ENCODE data around the gene RAB3C.

RAB3C gene

DNA sequence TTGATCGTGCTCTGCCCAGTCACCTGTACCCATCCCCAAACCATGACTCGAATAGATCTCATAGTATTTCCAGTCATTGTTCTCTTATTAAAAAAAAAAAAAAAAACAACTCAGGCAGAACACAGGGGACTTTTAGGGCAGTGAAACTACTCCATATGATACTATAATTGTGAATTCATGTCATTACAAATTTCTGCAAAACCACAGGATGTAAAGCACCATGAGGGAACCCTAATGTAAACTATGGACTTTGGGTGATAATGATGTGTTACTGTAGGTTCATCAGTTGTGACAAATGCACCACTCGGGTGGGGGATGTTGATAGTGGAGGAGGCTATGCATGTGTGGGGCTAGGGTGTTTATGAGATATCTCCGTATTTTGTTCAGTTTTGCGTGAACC is 133.8 kb downstream of the RAB3C start:
- DNase-seq (ENCODE audit: extremely low spot score), result no peak
- ChIA-PET CTCF (interaction anchor here (1.4 to 1.7 kb wide), 3 partner anchors 10 to 16 kb away, joined by 3 to 4 read pairs (median 3); no protein-coding TSS in a partner anchor), POLR2A (no interaction called here)
- TF ChIP-seq CTCF (IDR thresholded peaks at IDR 0.05; ENCODE audit: control extremely low read depth, extremely low read depth, low read depth, missing control alignments), result no peak

DNA sequence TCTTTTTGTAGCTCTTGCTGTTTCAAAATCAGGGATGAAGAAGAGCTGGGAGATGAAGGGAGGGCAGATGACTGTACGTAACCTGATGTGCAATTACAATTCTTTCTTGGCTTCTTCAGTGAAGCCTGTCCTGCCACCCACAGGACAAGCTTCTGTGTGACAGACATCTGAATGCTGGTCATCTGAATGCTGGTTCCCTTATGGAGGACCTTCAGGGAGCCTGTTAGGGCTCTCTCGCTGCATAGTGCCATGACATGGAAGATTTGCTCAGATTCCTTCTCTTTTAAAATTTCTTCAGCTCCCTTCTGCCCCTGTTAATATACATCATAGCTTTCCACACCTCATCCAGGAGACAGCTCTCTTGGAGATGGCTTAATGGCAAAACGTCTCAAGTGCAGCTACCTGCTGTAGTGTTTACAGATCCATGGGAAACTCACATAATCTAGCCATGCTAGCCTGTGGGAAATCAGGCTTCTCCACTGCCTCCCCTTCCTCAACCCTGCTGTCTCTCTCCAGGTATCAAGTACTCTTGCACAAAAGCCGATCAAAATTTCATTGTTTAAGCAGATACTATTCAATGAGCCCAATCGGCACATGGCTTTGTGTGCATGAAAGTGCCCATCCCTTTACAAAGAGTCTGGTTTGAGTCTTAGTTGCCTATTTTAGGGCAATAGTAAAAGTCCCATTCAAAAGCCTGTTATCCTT is 134.6 kb downstream of the RAB3C start:
- DNase-seq (ENCODE audit: extremely low spot score), result no peak
- ChIA-PET CTCF (interaction anchor here (1.0 to 1.7 kb wide), 4 partner anchors 11 to 15 kb away, joined by 3 to 4 read pairs (median 3); no protein-coding TSS in a partner anchor), POLR2A (no interaction called here)
- no peak for TF ChIP-seq CTCF (IDR thresholded peaks at IDR 0.05; ENCODE audit: control extremely low read depth, extremely low read depth, low read depth, missing control alignments)

DNA sequence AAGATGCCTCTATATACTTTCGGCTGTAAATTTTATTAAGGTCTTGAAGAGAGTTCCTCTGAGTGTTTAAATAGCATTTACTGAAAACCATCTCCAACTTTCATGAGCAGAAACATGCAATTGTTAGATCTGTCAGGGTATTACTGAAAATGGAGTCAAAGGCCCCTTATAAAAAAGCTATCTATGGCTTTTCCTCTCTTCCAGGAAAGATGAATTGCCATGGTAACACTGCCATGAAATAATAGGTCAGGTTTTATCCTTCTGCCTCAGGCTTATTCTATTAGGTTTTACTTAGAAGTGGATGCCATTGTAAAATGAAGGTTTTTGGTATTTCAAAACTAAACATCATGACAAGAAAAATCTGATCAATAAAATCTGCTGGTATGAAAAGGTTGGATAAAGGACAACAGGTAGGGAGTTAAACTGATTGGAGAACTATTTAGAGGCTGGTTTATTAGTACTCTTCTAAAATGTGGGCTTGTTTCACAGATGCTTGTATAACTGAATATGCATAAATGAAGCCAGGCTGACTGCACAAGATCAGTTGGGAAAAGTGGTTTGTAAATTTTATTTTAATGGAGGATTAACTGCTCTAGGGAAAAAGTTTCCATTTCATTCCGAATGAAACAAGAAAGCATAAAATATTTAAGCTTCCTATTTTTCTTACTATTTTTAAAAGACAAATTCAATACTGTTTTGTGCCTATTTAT is 135.5 kb downstream of the RAB3C start:
- ChIA-PET CTCF (interaction anchor here (1.5 to 1.7 kb wide), 2 partner anchors 14 to 15 kb away, joined by 3 to 4 read pairs; no protein-coding TSS in a partner anchor), POLR2A (no interaction called here)
- DNase-seq (ENCODE audit: extremely low spot score), result no peak
- no peak for TF ChIP-seq CTCF (IDR thresholded peaks at IDR 0.05; ENCODE audit: control extremely low read depth, extremely low read depth, low read depth, missing control alignments)

GRCh38 chr5:58722160-58722559 is 139.3 kb downstream of the RAB3C start:
- POLR2A ChIA-PET, result no interaction called here
- CTCF ChIA-PET, result interaction anchor here (1.5 to 2.1 kb wide), 2 partner anchors 10 to 16 kb away, joined by 4 to 6 read pairs; no protein-coding TSS in a partner anchor

DNA sequence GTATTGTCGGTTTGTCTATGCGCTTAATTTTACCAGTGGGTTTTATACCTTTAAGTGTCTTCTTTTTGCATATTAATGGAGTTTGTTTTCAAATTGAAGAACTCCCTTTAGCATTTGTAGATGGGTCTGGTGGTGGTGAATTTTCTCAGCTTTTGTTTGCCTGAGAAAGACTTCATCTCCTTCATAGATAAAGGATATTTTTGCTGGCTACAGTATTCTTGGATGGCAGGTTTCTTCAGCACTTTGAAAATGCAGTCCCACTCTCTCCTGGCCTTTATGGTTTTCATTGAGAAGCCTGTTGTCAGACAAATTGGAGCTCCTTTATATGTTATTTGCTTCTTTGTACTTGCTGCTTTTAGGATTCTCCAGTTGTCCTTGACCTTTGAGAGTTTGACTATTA is 142.1 kb downstream of the RAB3C start:
- CTCF ChIA-PET, result no interaction called here
- POLR2A ChIA-PET, result no interaction called here
- DNase-seq (ENCODE audit: extremely low spot score), result no peak
- TF ChIP-seq CTCF (IDR thresholded peaks at IDR 0.05; ENCODE audit: control extremely low read depth, extremely low read depth, low read depth, missing control alignments), result no peak

More at GRCh38 chr5:58722160-58722559, 139.3 kb downstream of the RAB3C start:
- TF ChIP-seq CTCF (IDR thresholded peaks at IDR 0.05; ENCODE audit: control extremely low read depth, extremely low read depth, low read depth, missing control alignments), result no peak
- DNase-seq (ENCODE audit: extremely low spot score), result no peak

- no peak for DNase-seq (ENCODE audit: extremely low spot score)
- ChIA-PET POLR2A (no interaction called here), CTCF (interaction anchor here (0.8 to 2.2 kb wide), 5 partner anchors 10 to 55 kb away, joined by 3 to 9 read pairs (median 3); no protein-coding TSS in a partner anchor)
- TF ChIP-seq CTCF (IDR thresholded peaks at IDR 0.05; ENCODE audit: control extremely low read depth, extremely low read depth, low read depth, missing control alignments), result no peak
Measured at GRCh38 chr5:58731641-58732040, 148.8 kb downstream of the RAB3C start.

Data from GM10248 (cell line).